Adrenal gland (tissue), 12 donors: ENCODE results near the gene FMN2. TPM values are rescaled to one million over a fixed set of nuclear protein-coding genes. Genes with fewer than 3 reads are reported as not detected.

Experiments used
- DNase-seq, 7 donors: peaks; one replicate each; pipeline ENCODE4 v3.0.0-alpha.2; 2019 to 2020
- H3K27ac ChIP-seq, 5 donors: fragments of 200-600 bp; sonication (generic) in 4 of 5; 1 replicate in 3 of 5; 2 replicates in 2 of 5; pipeline versions ENCODE4 v1.5.1 to v1.8.0; 2016 to 2020; ENCODE audit warnings: mild to moderate bottlenecking in 1 of 5
- H3K27me3 ChIP-seq: fragments of 200-600 bp; 2 replicates; pipeline ENCODE4 v1.8.0; 2021
- H3K36me3 ChIP-seq, 2 donors: fragments of 200-600 bp; replicated peaks in 1 of 2; 1 replicate in 1 of 2; 2 replicates in 1 of 2; pipeline versions ENCODE4 v1.5.1 to v1.8.0; 2018 to 2022
- H3K4me1 ChIP-seq, 2 donors: fragments of 200-600 bp; replicated peaks in 1 of 2; 1 replicate in 1 of 2; 2 replicates in 1 of 2; pipeline versions ENCODE4 v1.5.1 to v1.8.0; 2018 to 2021
- H3K4me3 ChIP-seq, 4 donors: fragments of 200-600 bp; sonication (generic) in 3 of 4; one replicate each; pipeline ENCODE4 v1.5.1; 2016 to 2018
- H3K9me3 ChIP-seq, 3 donors: fragments of 200-600 bp; sonication (generic) in 1 of 3; replicated peaks in 1 of 3; 1 replicate in 2 of 3; 2 replicates in 1 of 3; pipeline versions ENCODE4 v1.5.1 to v1.8.0; 2016 to 2021
- CTCF ChIP-seq, 6 experiments: fragments of 450-650 bp in 4 of 6; fragments of 200-600 bp in 2 of 6; sonication (generic) in 1 of 6; IDR thresholded peaks; 1 replicate in 5 of 6; 2 replicates in 1 of 6; pipeline versions ENCODE4 v1.5.1 to v1.8.0; 2016 to 2021; ENCODE audit warnings: antibody characterized with exemption in 6 of 6, mild to moderate bottlenecking in 2 of 6, moderate library complexity in 1 of 6
- POLR2A ChIP-seq, 2 donors: fragments of 450-650 bp; IDR thresholded peaks; one replicate each; pipeline ENCODE4 v1.6.1; 2017; ENCODE audit warnings: antibody characterized with exemption in 2 of 2, mild to moderate bottlenecking in 2 of 2, moderate library complexity in 1 of 2
- WGBS, 4 donors: extraction: QIAGEN DNeasy Blood & Tissue Kit in 2 of 4; methylation state at CpG; one replicate each; pipeline versions ENCODE4 v1.1.5 to v1.1.7; 2013 to 2017; 5-methylcytosine and 5-hydroxymethylcytosine counted together
- intact Hi-C, 2 donors: fragments of 100-400 bp; cut with DNase I; formaldehyde crosslinking; loops; one replicate each; pipeline versions ENCODE4 v1.14.1 to v1.15.0; 2022 to 2023
- polyA plus RNA-seq, 3 donors: library from polyadenylated mRNA; stranded (reverse); fragments of 200-250 nt in 2 of 3; fragments of 350-450 nt in 1 of 3; fragmentation: Illumina TruSeq in 1 of 3; extraction: RNeasy Lipid Tissue Mini Kit (QIAGEN cat#74804) in 1 of 3; gene quantifications; one replicate each; pipeline ENCODE4 v1.2.3, GENCODE V29; 2013 to 2014
- total RNA-seq, 9 donors: library from RNA; depleted of rRNA in 4 of 9; stranded (reverse); fragments of >200 nt in 4 of 9; fragments of 120-200 nt in 1 of 9; fragmentation: NEBNext Ultra II Directional in 1 of 9; extraction: Animal tissue kit (Norgen Biotek cat#: 25700) in 1 of 9; gene quantifications; one replicate each; pipeline versions ENCODE4 v1.1.0 to v1.2.4, GENCODE V29; 2013 to 2023
- donor health status: healthy with polysubstance abuse.
- donor health status: Bipolar disorder and iron deficiency.
- donor health status: DM: yes; HTN: yes; CAD: no.
- donor health status: DM: no; HTN: no; CAD: no.
- donor health status: DM: no; HTN: no; CAD: no.
- donor health status: DM: yes; HTN: yes; CAD: no.

FMN2 gene
- total and polyA plus RNA-seq, 12 donors, result 0.69 to 9.8 (median 3.1) TPM

- no peak for DNase-seq
- Histone ChIP-seq H3K4me1 (peaks cover 0 to 5% of the 10 kb centered on the region in 2 donors), H3K27me3 (no peaks in the 10 kb centered on the region), H3K27ac (no peak overlapping the region), H3K4me3 (no peak overlapping the region), H3K9me3 (no peaks in the 10 kb centered on the region), H3K36me3 (no peaks in the 10 kb centered on the region)
- no peak for TF ChIP-seq POLR2A (IDR thresholded peaks at IDR 0.05)
- no peak for TF ChIP-seq CTCF (IDR thresholded peaks at IDR 0.05)
- WGBS, 4 donors, result 88 to 94% (median 91%) methylated on average over 2 of the region's 2 CpGs
- intact Hi-C loops, result no loop called here
Observed at GRCh38 chr1:240232530-240232929, 140.8 kb downstream of the FMN2 start.

- 58 to 71% (median 60%) methylated on average over 2 of the region's 2 CpGs for WGBS, 4 donors
- Histone ChIP-seq H3K27me3 (no peaks in the 10 kb centered on the region), H3K9me3 (no peaks in the 10 kb centered on the region), H3K36me3 (no peaks in the 10 kb centered on the region), H3K4me3 (no peak overlapping the region), H3K27ac (no peak overlapping the region), H3K4me1 (peaks cover 0 to 5% of the 10 kb centered on the region in 2 donors)
- TF ChIP-seq POLR2A (IDR thresholded peaks at IDR 0.05) (no peak), CTCF (IDR thresholded peaks at IDR 0.05) (no peak)
- DNase-seq, result no peak
- intact Hi-C loops, result no loop called here
Observed at GRCh38 chr1:240234485-240235210, 143.0 kb downstream of the FMN2 start.

GRCh38 chr1:240235521-240236288 lies 144.0 kb downstream of the FMN2 start:
- no peak for TF ChIP-seq CTCF (IDR thresholded peaks at IDR 0.05)
- no peak for TF ChIP-seq POLR2A (IDR thresholded peaks at IDR 0.05)
- Histone ChIP-seq H3K27me3 (no peaks in the 10 kb centered on the region), H3K4me1 (peaks cover 0 to 5% of the 10 kb centered on the region in 2 donors), H3K9me3 (no peaks in the 10 kb centered on the region), H3K27ac (no peak overlapping the region), H3K36me3 (no peaks in the 10 kb centered on the region), H3K4me3 (no peak overlapping the region)
- no peak for DNase-seq
- 81 to 90% (median 85%) methylated on average over 3 to 4 of the region's 4 CpGs for WGBS, 4 donors
- intact Hi-C loops, result no loop called here

- Histone ChIP-seq H3K27ac (peak overlapping the region in 3 of 5 donors; percentile 19 to 38 (median 27)), H3K4me1 (peaks cover 0 to 5% of the 10 kb centered on the region in 2 donors), H3K4me3 (no peak overlapping the region), H3K36me3 (no peaks in the 10 kb centered on the region), H3K27me3 (no peaks in the 10 kb centered on the region), H3K9me3 (no peaks in the 10 kb centered on the region)
- no peak for TF ChIP-seq POLR2A (IDR thresholded peaks at IDR 0.05)
- TF ChIP-seq CTCF (IDR thresholded peaks at IDR 0.05), result no peak
- DNase-seq, result peak in 5 of 7 donors; percentile 30 to 63 (median 47)
- intact Hi-C loops, result no loop called here
- WGBS, 4 donors, result 30 to 39% (median 34%) methylated on average over 4 of the region's 4 CpGs
Observed at GRCh38 chr1:240237305-240237721, 145.6 kb downstream of the FMN2 start.
